Endothelial cell of umbilical vein (primary cell): ENCODE results near the gene FOXP4. TPM values are rescaled to one million over a fixed set of nuclear protein-coding genes. Genes with fewer than 3 reads are reported as not detected.

ENCODE experiments used
- BruUV-seq: library from RNA; stranded (reverse); fragments of 400-500 nt; replicated peaks from 2 replicates; lab custom pipeline; 2021; lab: Mats Ljungman, UMichigan
- CTCF ChIA-PET: fragments of 300-600, 350-600 bp; sonication (Branson Sonifier 250); formaldehyde crosslinking; loops from one replicate; lab custom pipeline; 2021; ENCODE audit warnings: antibody characterized with exemption, inconsistent platforms; lab: Charles Lee
- POLR2A ChIA-PET: fragments of 300-600, 350-600 bp; sonication (Branson Sonifier 250); formaldehyde crosslinking; loops from one replicate; lab custom pipeline; 2021; ENCODE audit warnings: antibody characterized with exemption, inconsistent platforms; lab: Charles Lee
- DNase-seq: peaks from one replicate; pipeline ENCODE4 v3.0.0-alpha.2; 2011; ENCODE audit warnings: low read depth, low spot score
- FAIRE-seq: peaks from 2 replicates; lab custom pipeline; 2011; peaks lifted over from hg19 to GRCh38; lab: Jason Lieb, UNC
- H2AFZ ChIP-seq: 2 replicates; pipeline ENCODE4 v1.6.0; 2012; ENCODE audit warnings: low read depth, low read length, control low read depth, inconsistent platforms
- H3K27ac ChIP-seq: 2 replicates; pipeline ENCODE4 v1.5.1; 2011; ENCODE audit warnings: low read depth, mild to moderate bottlenecking, control low read depth, low read length, moderate library complexity; ENCODE audit not compliant: insufficient read depth
- H3K27me3 ChIP-seq, 2 experiments: 2 replicates each; pipeline versions ENCODE4 v1.6.0 to v1.6.1; 2011; ENCODE audit warnings: low read length in 2 of 2, mixed read lengths in 1 of 2; ENCODE audit not compliant: control insufficient read depth in 2 of 2, insufficient read depth in 2 of 2
- H3K36me3 ChIP-seq, 2 experiments: 2 replicates in 1 of 2; 3 replicates in 1 of 2; pipeline ENCODE4 v1.5.1; 2011; ENCODE audit warnings: low read length in 2 of 2, mild to moderate bottlenecking in 1 of 2, moderate library complexity in 1 of 2; ENCODE audit not compliant: control insufficient read depth in 2 of 2, insufficient read depth in 2 of 2; ENCODE audit errors: extremely low read depth in 1 of 2
- H3K4me1 ChIP-seq: 3 replicates; pipeline ENCODE4 v1.5.1; 2011; ENCODE audit warnings: mild to moderate bottlenecking, low read length; ENCODE audit not compliant: control insufficient read depth, insufficient read depth; ENCODE audit errors: extremely low read depth
- H3K4me2 ChIP-seq: 2 replicates; pipeline ENCODE4 v1.6.1; 2011; ENCODE audit warnings: low read length, control low read depth, mixed read lengths; ENCODE audit not compliant: insufficient read depth
- H3K4me3 ChIP-seq, 3 experiments: fragments of 200-600 bp in 1 of 3; sonication (generic), shearing (Covaris generic) in 1 of 3; replicated peaks in 1 of 3; 2 replicates each; pipeline ENCODE4 v1.5.1; 2011 to 2016; ENCODE audit warnings: control low read depth in 3 of 3, low read length in 3 of 3, mild to moderate bottlenecking in 2 of 3, inconsistent platforms in 1 of 3, low read depth in 1 of 3, moderate library complexity in 1 of 3; ENCODE audit not compliant: insufficient read depth in 1 of 3
- H3K79me2 ChIP-seq: 2 replicates; pipeline ENCODE4 v1.6.0; 2012; ENCODE audit warnings: low read length, inconsistent platforms; ENCODE audit not compliant: control insufficient read depth, insufficient read depth
- H3K9ac ChIP-seq: replicated peaks from 2 replicates; pipeline ENCODE3; 2011; ENCODE audit warnings: low read length, control low read depth; ENCODE audit not compliant: insufficient read depth; ENCODE audit errors: extremely low read depth
- H3K9me1 ChIP-seq: replicated peaks from 3 replicates; pipeline ENCODE4 v1.6.0; 2011; ENCODE audit warnings: mild to moderate bottlenecking, low read length; ENCODE audit not compliant: control insufficient read depth, insufficient read depth; ENCODE audit errors: extremely low read depth
- H3K9me3 ChIP-seq: replicated peaks from 2 replicates; pipeline ENCODE4 v1.5.1; 2012; ENCODE audit warnings: low read length, inconsistent platforms; ENCODE audit not compliant: control insufficient read depth, insufficient read depth
- H4K20me1 ChIP-seq: replicated peaks from 2 replicates; pipeline ENCODE3; 2011; ENCODE audit warnings: mild to moderate bottlenecking, low read length; ENCODE audit not compliant: control insufficient read depth, insufficient read depth; ENCODE audit errors: extremely low read depth
- CTCF ChIP-seq, 2 donors: IDR thresholded peaks; 1 replicate in 1 of 2; 2 replicates in 1 of 2; pipeline ENCODE4 v1.5.1; 2011; ENCODE audit warnings: low read length in 2 of 2, mild to moderate bottlenecking in 2 of 2, moderate library complexity in 2 of 2, control low read depth in 1 of 2, inconsistent platforms in 1 of 2, low read depth in 1 of 2; ENCODE audit not compliant: insufficient read depth in 1 of 2; ENCODE audit errors: extremely low read depth in 1 of 2
- EZH2 ChIP-seq: IDR thresholded peaks from 2 replicates; pipeline ENCODE4 v1.6.1; 2012; ENCODE audit warnings: borderline replicate concordance, low read depth, mild to moderate bottlenecking, moderate library complexity, low read length, inconsistent platforms; ENCODE audit not compliant: severe bottlenecking
- FOS ChIP-seq: IDR thresholded peaks from 2 replicates; pipeline ENCODE4 v1.6.1; 2011; ENCODE audit warnings: mild to moderate bottlenecking, low read length, moderate library complexity, borderline replicate concordance; ENCODE audit not compliant: insufficient read depth
- GATA2 ChIP-seq: IDR thresholded peaks from 2 replicates; pipeline ENCODE4 v1.7.0; 2011; ENCODE audit warnings: low read depth, mild to moderate bottlenecking, moderate library complexity, mixed read lengths, low read length; ENCODE audit not compliant: insufficient read length, insufficient read depth
- JUN ChIP-seq: IDR thresholded peaks from 2 replicates; pipeline ENCODE4 v1.6.1; 2011; ENCODE audit warnings: borderline replicate concordance, low read depth; ENCODE audit not compliant: insufficient read length, insufficient read depth
- MAX ChIP-seq: IDR thresholded peaks from 2 replicates; pipeline ENCODE4 v1.6.1; 2011; ENCODE audit not compliant: insufficient read depth, insufficient read length
- MYC ChIP-seq: IDR thresholded peaks from one replicate; pipeline ENCODE4 v1.6.1; 2011; ENCODE audit warnings: mild to moderate bottlenecking, low read depth, low read length
- POLR2A ChIP-seq: IDR thresholded peaks from 2 replicates; pipeline ENCODE4 v1.6.1; 2012; ENCODE audit warnings: low read depth, mild to moderate bottlenecking, control low read depth, low read length
- POLR2AphosphoS5 ChIP-seq: IDR thresholded peaks from 2 replicates; pipeline ENCODE4 v1.6.1; 2012; ENCODE audit warnings: low read depth, mild to moderate bottlenecking, control low read depth, low read length, moderate library complexity; ENCODE audit not compliant: insufficient read depth
- dilution Hi-C: fragments of 300-500 bp; cut with MboI; formaldehyde crosslinking; loops from one replicate; pipeline ENCODE4 v1.15.0; 2019; ENCODE audit warnings: low sequenced_read_pairs; ENCODE audit not compliant: extremely low pct_ligation_motif_present
- intact Hi-C: fragments of 100-400 bp; cut with micrococcal nuclease; formaldehyde crosslinking; loops from one replicate; pipeline ENCODE4 v1.10.0; 2022
- polyA plus RNA-seq, 4 experiments: library from polyadenylated mRNA; depleted of rRNA in 3 of 4; stranded (reverse) in 3 of 4; unstranded in 1 of 4; fragments of >200 nt; gene quantifications; 2 replicates each; pipeline versions ENCODE4 v1.2.1 to v1.2.3, GENCODE V29; 2011 to 2012; ENCODE audit warnings: missing spikeins in 1 of 4
- total RNA-seq: library from RNA; stranded (reverse); gene quantifications from 2 replicates; pipeline ENCODE4 v1.2.3, GENCODE V29; 2021

The FOXP4 gene
- total and polyA plus RNA-seq, 2 donors (not counting 3 experiments of a cell fraction or from before 2014, with no cell fraction given), result 5.6 to 23.9 TPM

DNA sequence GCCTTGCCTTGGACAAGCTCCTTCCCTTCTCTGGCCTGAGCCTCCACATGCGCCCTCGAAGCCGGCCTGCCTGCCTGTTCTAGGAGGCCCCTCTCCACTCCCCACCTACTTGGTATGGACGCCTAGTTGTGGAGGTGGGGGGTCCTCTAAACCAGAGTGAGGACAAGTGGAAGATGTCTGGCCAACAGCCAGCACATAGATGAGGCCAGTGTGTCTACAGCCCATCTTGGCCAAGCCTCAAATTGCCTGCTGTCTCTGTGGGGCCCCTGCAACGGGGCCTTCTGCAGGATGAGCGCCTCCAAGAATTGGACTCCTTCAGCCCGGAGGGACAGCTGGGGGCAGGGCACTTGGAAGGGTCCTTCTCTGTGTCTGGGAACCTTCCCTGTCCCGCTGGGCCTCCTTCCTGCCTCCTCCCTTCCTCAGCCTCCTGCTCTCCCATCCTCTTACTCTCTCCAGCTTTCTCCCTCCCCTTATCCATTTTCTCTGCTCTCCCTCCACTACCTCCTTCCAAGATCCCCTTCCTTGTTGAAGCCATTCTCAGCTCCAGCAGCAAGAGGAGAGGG, 93.7 kb downstream of the FOXP4 start:
- ChIA-PET POLR2A (no interaction called here), CTCF (interaction anchor here (1.4 to 2.4 kb wide), 4 partner anchors 13 to 43 kb away, joined by 3 to 7 read pairs (median 4); no protein-coding TSS in a partner anchor)
- TF ChIP-seq FOS (no peak), GATA2 (no peak), JUN (no peak), CTCF (IDR thresholded peaks at IDR 0.05; ENCODE audit: extremely low read depth in 1 of 2, insufficient read depth in 1 of 2, low read depth in 1 of 2, low read length in 2 of 2) (no peak), MAX (no peak), POLR2A (no peak), MYC (no peak), EZH2 (no peak), POLR2AphosphoS5 (no peak)
- dilution Hi-C loops, result no loop called here
- Histone ChIP-seq H3K79me2 (no peaks in the 10 kb centered on the region), H2AFZ (no peak overlapping the region), H3K4me3 (no peak overlapping the region), H3K27ac (no peak overlapping the region), H3K9ac (no peak overlapping the region), H4K20me1 (no peaks in the 10 kb centered on the region), H3K9me1 (no peaks in the 10 kb centered on the region), H3K4me1 (peaks cover 25% of the 10 kb centered on the region), H3K27me3 (no peaks in the 10 kb centered on the region), H3K36me3 (no peaks in the 10 kb centered on the region), H3K9me3 (no peaks in the 10 kb centered on the region), H3K4me2 (no peak overlapping the region)
- DNase-seq (no peak), FAIRE-seq (peak; percentile 33)
- intact Hi-C loops, result loop anchor here (2.0 kb wide), 1 partner anchor 15 kb away; no protein-coding TSS in a partner anchor
- no TSS peak for BruUV-seq
